SK-N-SH (cell line): ENCODE results near the gene SPATS1. TPM values are rescaled to one million over a fixed set of nuclear protein-coding genes. Genes with fewer than 3 reads are reported as not detected.

ENCODE experiments used
- CTCF ChIA-PET: fragments of 300-600, 350-600 bp; formaldehyde crosslinking; extraction: SDS; loops from one replicate; lab custom pipeline; 2021; lab: Yijun Ruan, JAX
- POLR2A ChIA-PET: fragments of 350-600 bp; sonication (Branson Sonifier 250); formaldehyde crosslinking; extraction: SDS; loops from one replicate; lab custom pipeline; 2020; ENCODE audit warnings: antibody characterized with exemption, inconsistent platforms; lab: Yijun Ruan, JAX
- DNase-seq: peaks from one replicate; pipeline ENCODE4 v3.0.0; 2012
- H2AFZ ChIP-seq: fragments of 200-600 bp; sonication (generic); 2 replicates; pipeline ENCODE4 v1.8.1; 2016; ENCODE audit warnings: antibody characterized with exemption, mild to moderate bottlenecking, low read depth
- H3F3A ChIP-seq: fragments of 200-600 bp; sonication (generic); replicated peaks from 2 replicates; pipeline ENCODE3; 2016; ENCODE audit warnings: antibody characterized with exemption, mild to moderate bottlenecking; ENCODE audit not compliant: insufficient read depth
- H3K27ac ChIP-seq, 2 experiments: fragments of 200-500 bp in 1 of 2; fragments of 200-600 bp in 1 of 2; sonication (Bioruptor generic) in 1 of 2; sonication (generic), shearing (Covaris generic) in 1 of 2; 2 replicates each; pipeline versions ENCODE4 v1.5.1 to v1.6.1; 2014 to 2016; ENCODE audit warnings: low read depth in 2 of 2, inconsistent platforms in 1 of 2, low read length in 1 of 2, mild to moderate bottlenecking in 1 of 2, mixed read lengths in 1 of 2
- H3K27me3 ChIP-seq: fragments of 200-600 bp; sonication (generic), shearing (Covaris generic); 2 replicates; pipeline ENCODE4 v1.6.1; 2016; ENCODE audit warnings: mixed run types; ENCODE audit not compliant: insufficient read depth
- H3K36me3 ChIP-seq, 2 experiments: fragments of 200-500 bp in 1 of 2; fragments of 200-600 bp in 1 of 2; sonication (Bioruptor generic) in 1 of 2; sonication (generic) in 1 of 2; replicated peaks in 1 of 2; 2 replicates each; pipeline versions ENCODE3 to v1.5.1; 2014 to 2016; ENCODE audit warnings: low read length in 1 of 2, mild to moderate bottlenecking in 1 of 2; ENCODE audit not compliant: insufficient read depth in 2 of 2, control insufficient read depth in 1 of 2
- H3K4me1 ChIP-seq, 2 experiments: fragments of 200-500 bp in 1 of 2; fragments of 200-600 bp in 1 of 2; sonication (Bioruptor generic) in 1 of 2; sonication (generic), shearing (Covaris generic) in 1 of 2; 2 replicates each; pipeline versions ENCODE4 v1.5.1 to v1.6.1; 2014 to 2016; ENCODE audit warnings: low read depth in 1 of 2, low read length in 1 of 2, mixed run types in 1 of 2; ENCODE audit not compliant: insufficient read depth in 2 of 2, control insufficient read depth in 1 of 2
- H3K4me2 ChIP-seq: fragments of 200-600 bp; sonication (generic), shearing (Covaris generic); 2 replicates; pipeline ENCODE4 v1.6.1; 2017; ENCODE audit warnings: mixed run types
- H3K4me3 ChIP-seq, 2 experiments: fragments of 200-500 bp in 1 of 2; fragments of 200-600 bp in 1 of 2; sonication (Bioruptor generic) in 1 of 2; sonication (generic), shearing (Covaris generic) in 1 of 2; 2 replicates each; pipeline versions ENCODE4 v1.5.1 to v1.8.1; 2014 to 2016; ENCODE audit warnings: low read depth in 2 of 2, inconsistent platforms in 1 of 2, low read length in 1 of 2, mild to moderate bottlenecking in 1 of 2, mixed read lengths in 1 of 2, moderate library complexity in 1 of 2
- H3K79me2 ChIP-seq: fragments of 200-600 bp; sonication (generic); 2 replicates; pipeline ENCODE4 v1.8.1; 2017; ENCODE audit warnings: mild to moderate bottlenecking; ENCODE audit not compliant: insufficient read depth
- H3K9ac ChIP-seq: fragments of 200-600 bp; sonication (generic); 2 replicates; pipeline ENCODE4 v1.6.1; 2017; ENCODE audit warnings: mixed run types
- H3K9me2 ChIP-seq: fragments of 200-600 bp; sonication (generic); 2 replicates; pipeline ENCODE4 v1.6.1; 2017; ENCODE audit warnings: mixed run types
- H3K9me3 ChIP-seq: fragments of 200-600 bp; sonication (generic); 2 replicates; pipeline ENCODE4 v1.6.1; 2017; ENCODE audit warnings: mixed run types, mild to moderate bottlenecking, moderate library complexity
- H4K20me1 ChIP-seq: fragments of 200-600 bp; sonication (generic); 2 replicates; pipeline ENCODE4 v1.6.1; 2017; ENCODE audit warnings: mild to moderate bottlenecking, mixed run types; ENCODE audit not compliant: insufficient read depth
- CHD2 ChIP-seq: fragments of 150-350 bp; IDR thresholded peaks from 2 replicates; pipeline ENCODE4 v1.6.1; 2018; ENCODE audit warnings: low read length; ENCODE audit not compliant: partially characterized antibody
- ELF1 ChIP-seq: IDR thresholded peaks from 2 replicates; pipeline ENCODE4 v1.4.0; 2012
- EP300 ChIP-seq, 2 experiments: IDR thresholded peaks; 2 replicates each; pipeline versions ENCODE4 v1.4.0 to v1.6.1; 2012; ENCODE audit warnings: borderline replicate concordance in 1 of 2, low read depth in 1 of 2, low read length in 1 of 2
- FOSL2 ChIP-seq: IDR thresholded peaks from 2 replicates; pipeline ENCODE4 v1.4.0; 2012; ENCODE audit warnings: low read depth, mild to moderate bottlenecking, moderate library complexity, borderline replicate concordance
- FOXM1 ChIP-seq: IDR thresholded peaks from 2 replicates; pipeline ENCODE4 v1.4.0; 2012; ENCODE audit warnings: low read depth, mild to moderate bottlenecking
- GABPA ChIP-seq: IDR thresholded peaks from 2 replicates; pipeline ENCODE4 v1.4.0; 2012; ENCODE audit warnings: low read depth, mild to moderate bottlenecking
- GATA2 ChIP-seq: sonication (generic); formaldehyde crosslinking; IDR thresholded peaks from 2 replicates; pipeline ENCODE4 v1.5.0; 2020; ENCODE audit warnings: mild to moderate bottlenecking, missing genetic modification reagents
- JUND ChIP-seq: IDR thresholded peaks from 2 replicates; pipeline ENCODE4 v1.4.0; 2012
- MXI1 ChIP-seq: IDR thresholded peaks from 2 replicates; pipeline ENCODE4 v1.6.1; 2012; ENCODE audit warnings: mild to moderate bottlenecking, low read depth, low read length, improper control_type of control experiment
- NFIC ChIP-seq: IDR thresholded peaks from 2 replicates; pipeline ENCODE4 v1.4.0; 2012; ENCODE audit warnings: borderline replicate concordance
- PBX3 ChIP-seq: IDR thresholded peaks from 2 replicates; pipeline ENCODE4; 2012
- REST ChIP-seq: IDR thresholded peaks from 2 replicates; pipeline ENCODE4 v1.6.1; 2012; ENCODE audit warnings: mild to moderate bottlenecking, low read depth, low read length, moderate library complexity
- SIN3A ChIP-seq: IDR thresholded peaks from 2 replicates; pipeline ENCODE4 v1.6.1; 2012; ENCODE audit warnings: low read depth, mild to moderate bottlenecking, low read length, moderate library complexity, borderline replicate concordance
- SMC3 ChIP-seq: IDR thresholded peaks from 2 replicates; pipeline ENCODE4 v1.6.1; 2012; ENCODE audit warnings: low read depth, low read length, improper control_type of control experiment
- TCF12 ChIP-seq: IDR thresholded peaks from 2 replicates; pipeline ENCODE4 v1.4.0; 2012
- YY1 ChIP-seq: IDR thresholded peaks from 2 replicates; pipeline ENCODE4 v1.4.0; 2012; ENCODE audit warnings: low read depth, mild to moderate bottlenecking
- ZBTB33 ChIP-seq: IDR thresholded peaks from 2 replicates; pipeline ENCODE4 v1.4.0; 2012; ENCODE audit warnings: low read depth, borderline replicate concordance
- WGBS: methylation state at CpG from one replicate; pipeline ENCODE4 v1.1.6; 2017; ENCODE audit warnings: low lambda C conversion rate; 5-methylcytosine and 5-hydroxymethylcytosine counted together
- polyA plus RNA-seq, 3 experiments: library from polyadenylated mRNA; depleted of rRNA; stranded (reverse); fragments of >200 nt; gene quantifications; 2 replicates each; pipeline ENCODE4 v1.2.3, GENCODE V29; 2012
- TF ChIP-seq, protein P1 (sequence below): fragments of 150-350 bp; IDR thresholded peaks from 2 replicates; pipeline ENCODE4 v1.6.1; 2016; ENCODE audit warnings: mild to moderate bottlenecking, low read depth, low read length
- TF ChIP-seq, protein P2 (sequence below): fragments of 200-600 bp; sonication (generic); IDR thresholded peaks from 2 replicates; pipeline ENCODE4 v1.6.1; 2017; ENCODE audit warnings: antibody characterized with exemption, mild to moderate bottlenecking, moderate library complexity
- TF ChIP-seq, protein P3 (sequence below): IDR thresholded peaks from 2 replicates; pipeline ENCODE4 v1.4.0; 2012; ENCODE audit warnings: low read depth

Gene SPATS1
- polyA plus RNA-seq, 1 of the 3 experiments (the other 2 are of a cell fraction), result not detected

DNA sequence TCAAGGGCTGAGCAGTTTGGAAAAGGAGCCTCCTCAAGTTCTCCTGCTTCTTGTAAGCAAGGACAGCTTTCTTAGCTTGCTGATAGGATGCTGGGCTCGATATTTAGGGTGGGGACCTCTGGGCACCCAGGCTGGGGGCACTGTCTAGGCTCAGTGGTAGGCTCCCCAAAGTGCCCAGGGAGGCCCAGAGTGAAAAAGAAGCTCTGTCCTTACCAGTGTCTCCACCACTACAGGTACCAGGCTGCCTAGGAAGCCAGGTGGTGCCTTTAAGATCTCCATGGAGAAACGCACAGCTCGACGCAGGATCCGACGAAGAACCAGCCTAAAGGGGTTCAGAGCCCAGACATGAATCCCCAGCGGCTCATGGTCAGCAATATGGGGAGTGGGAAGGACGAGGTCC, 35.7 kb upstream of the SPATS1 start:
- H4K20me1 ChIP-seq, result no peaks in the 10 kb centered on the region
- H3F3A ChIP-seq, result no peaks in the 10 kb centered on the region
- H3K79me2 ChIP-seq, result no peaks in the 10 kb centered on the region; the same call in 1 of the 2 replicates
- no peaks in the 10 kb centered on the region for H3K9me3 ChIP-seq
- H3K36me3 ChIP-seq, result peaks cover 18 to 79% of the 10 kb centered on the region in 2 experiments
- no peaks in the 10 kb centered on the region for H3K27me3 ChIP-seq
- 94% methylated on average over 7 of the region's 8 CpGs for WGBS
- POLR2A ChIA-PET, result no interaction called here
- TF ChIP-seq EP300 (IDR thresholded peaks at IDR 0.05; ENCODE audit: borderline replicate concordance in 1 of 2, low read depth in 1 of 2, low read length in 1 of 2) (no peak), YY1 (no peak), FOXM1 (no peak), JUND (no peak), ZBTB33 (no peak), MXI1 (no peak), GABPA (no peak), GATA2 (CRISPR knock-in tag) (no peak), REST (no peak), NFIC (no peak), CHD2 (no peak), PBX3 (no peak), TCF12 (no peak), FOSL2 (no peak), SIN3A (no peak), SMC3 (no peak), ELF1 (no peak)
- TF ChIP-seq, protein P1, sequence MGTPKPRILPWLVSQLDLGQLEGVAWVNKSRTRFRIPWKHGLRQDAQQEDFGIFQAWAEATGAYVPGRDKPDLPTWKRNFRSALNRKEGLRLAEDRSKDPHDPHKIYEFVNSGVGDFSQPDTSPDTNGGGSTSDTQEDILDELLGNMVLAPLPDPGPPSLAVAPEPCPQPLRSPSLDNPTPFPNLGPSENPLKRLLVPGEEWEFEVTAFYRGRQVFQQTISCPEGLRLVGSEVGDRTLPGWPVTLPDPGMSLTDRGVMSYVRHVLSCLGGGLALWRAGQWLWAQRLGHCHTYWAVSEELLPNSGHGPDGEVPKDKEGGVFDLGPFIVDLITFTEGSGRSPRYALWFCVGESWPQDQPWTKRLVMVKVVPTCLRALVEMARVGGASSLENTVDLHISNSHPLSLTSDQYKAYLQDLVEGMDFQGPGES, result no peak
- TF ChIP-seq, protein P2, sequence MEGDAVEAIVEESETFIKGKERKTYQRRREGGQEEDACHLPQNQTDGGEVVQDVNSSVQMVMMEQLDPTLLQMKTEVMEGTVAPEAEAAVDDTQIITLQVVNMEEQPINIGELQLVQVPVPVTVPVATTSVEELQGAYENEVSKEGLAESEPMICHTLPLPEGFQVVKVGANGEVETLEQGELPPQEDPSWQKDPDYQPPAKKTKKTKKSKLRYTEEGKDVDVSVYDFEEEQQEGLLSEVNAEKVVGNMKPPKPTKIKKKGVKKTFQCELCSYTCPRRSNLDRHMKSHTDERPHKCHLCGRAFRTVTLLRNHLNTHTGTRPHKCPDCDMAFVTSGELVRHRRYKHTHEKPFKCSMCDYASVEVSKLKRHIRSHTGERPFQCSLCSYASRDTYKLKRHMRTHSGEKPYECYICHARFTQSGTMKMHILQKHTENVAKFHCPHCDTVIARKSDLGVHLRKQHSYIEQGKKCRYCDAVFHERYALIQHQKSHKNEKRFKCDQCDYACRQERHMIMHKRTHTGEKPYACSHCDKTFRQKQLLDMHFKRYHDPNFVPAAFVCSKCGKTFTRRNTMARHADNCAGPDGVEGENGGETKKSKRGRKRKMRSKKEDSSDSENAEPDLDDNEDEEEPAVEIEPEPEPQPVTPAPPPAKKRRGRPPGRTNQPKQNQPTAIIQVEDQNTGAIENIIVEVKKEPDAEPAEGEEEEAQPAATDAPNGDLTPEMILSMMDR, result no peak
- TF ChIP-seq, protein P3, sequence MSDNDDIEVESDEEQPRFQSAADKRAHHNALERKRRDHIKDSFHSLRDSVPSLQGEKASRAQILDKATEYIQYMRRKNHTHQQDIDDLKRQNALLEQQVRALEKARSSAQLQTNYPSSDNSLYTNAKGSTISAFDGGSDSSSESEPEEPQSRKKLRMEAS, result no peak
- TF ChIP-seq, all 33 proteins: peak for 0
- peaks cover 0 to under 1% of the 10 kb centered on the region in 2 experiments; a peak in 1 of 4 replicates for H3K4me1 ChIP-seq
- H3K9ac ChIP-seq, result no peak overlapping the region
- no peak for DNase-seq
- no peak overlapping the region for H3K27ac ChIP-seq
- H2AFZ ChIP-seq, result no peak overlapping the region
- CTCF ChIA-PET, result interaction anchor here (1.2 to 16.5 kb wide), 6 partner anchors 8 to 50 kb away, joined by 3 to 238 read pairs (median 14); partner anchors contain the start of genes NFKBIE, SLC35B2 and TMEM151B
- H3K4me2 ChIP-seq, result no peak overlapping the region
- H3K9me2 ChIP-seq, result no peaks in the 10 kb centered on the region
- H3K4me3 ChIP-seq, result no peak overlapping the region
